CD14-positive monocyte (primary cell): ENCODE results near the gene MTARC2. TPM values are rescaled to one million over a fixed set of nuclear protein-coding genes. Genes with fewer than 3 reads are reported as not detected.
A peak's percentile ranks its signal among the peaks of the same experiment; 100 is the strongest.

Experiments
- DNase-seq, 3 donors: peaks; one replicate each; pipeline ENCODE4 v3.0.0-alpha.2; 2011 to 2022
- H2AFZ ChIP-seq: 2 replicates; pipeline ENCODE4 v1.6.0; 2012; ENCODE audit warnings: mild to moderate bottlenecking, low read depth, low read length, inconsistent platforms; ENCODE audit not compliant: insufficient read depth, poor library complexity, severe bottlenecking
- H3K27ac ChIP-seq, 2 donors: 1 replicate in 1 of 2; 2 replicates in 1 of 2; pipeline ENCODE4 v1.5.1; 2012 to 2013; ENCODE audit warnings: low read length in 2 of 2, control low read depth in 1 of 2, inconsistent platforms in 1 of 2, low read depth in 1 of 2, mild to moderate bottlenecking in 1 of 2
- H3K27me3 ChIP-seq, 2 donors: one replicate each; pipeline versions ENCODE4 v1.6.0 to v1.6.1; 2011 to 2013; ENCODE audit warnings: low read length in 2 of 2; ENCODE audit not compliant: control insufficient read depth in 2 of 2, insufficient read depth in 2 of 2
- H3K36me3 ChIP-seq, 2 donors: replicated peaks in 1 of 2; 1 replicate in 1 of 2; 2 replicates in 1 of 2; pipeline versions ENCODE4 v1.5.1 to v1.6.1; 2012 to 2013; ENCODE audit warnings: low read length in 2 of 2, control low read depth in 1 of 2, inconsistent platforms in 1 of 2, mild to moderate bottlenecking in 1 of 2; ENCODE audit not compliant: insufficient read depth in 2 of 2, control insufficient read depth in 1 of 2
- H3K4me1 ChIP-seq, 2 donors: 1 replicate in 1 of 2; 2 replicates in 1 of 2; pipeline versions ENCODE4 v1.5.1 to v1.6.1; 2012 to 2013; ENCODE audit warnings: low read length in 2 of 2, control low read depth in 1 of 2, inconsistent platforms in 1 of 2, mild to moderate bottlenecking in 1 of 2, moderate library complexity in 1 of 2; ENCODE audit not compliant: insufficient read depth in 2 of 2, control insufficient read depth in 1 of 2
- H3K4me2 ChIP-seq: replicated peaks from 2 replicates; pipeline ENCODE3; 2012; ENCODE audit warnings: low read length, moderate library complexity, mild to moderate bottlenecking; ENCODE audit not compliant: poor library complexity, severe bottlenecking; ENCODE audit errors: extremely low read depth
- H3K4me3 ChIP-seq, 3 experiments: fragments of 200-600 bp in 1 of 3; sonication (generic) in 1 of 3; replicated peaks in 1 of 3; 1 replicate in 2 of 3; 2 replicates in 1 of 3; pipeline ENCODE4 v1.5.1; 2011 to 2013; ENCODE audit warnings: low read length in 3 of 3, mild to moderate bottlenecking in 3 of 3, control low read depth in 2 of 3, low read depth in 2 of 3, inconsistent platforms in 1 of 3, moderate library complexity in 1 of 3
- H3K79me2 ChIP-seq: 2 replicates; pipeline ENCODE4 v1.6.0; 2012; ENCODE audit warnings: mild to moderate bottlenecking, control low read depth, inconsistent platforms, low read length, moderate library complexity; ENCODE audit not compliant: insufficient read depth
- H3K9ac ChIP-seq: 2 replicates; pipeline ENCODE4 v1.6.0; 2017; ENCODE audit warnings: low read length, mild to moderate bottlenecking; ENCODE audit not compliant: insufficient read depth, poor library complexity, severe bottlenecking
- H3K9me3 ChIP-seq, 2 donors: replicated peaks in 1 of 2; 1 replicate in 1 of 2; 2 replicates in 1 of 2; pipeline versions ENCODE4 v1.5.1 to v1.6.1; 2012 to 2013; ENCODE audit warnings: low read length in 2 of 2, control low read depth in 1 of 2; ENCODE audit not compliant: control insufficient read depth in 1 of 2, insufficient read depth in 1 of 2
- H4K20me1 ChIP-seq: 2 replicates; pipeline ENCODE4 v1.6.0; 2012; ENCODE audit warnings: mild to moderate bottlenecking, low read length, control low read depth, moderate library complexity; ENCODE audit not compliant: insufficient read depth
- H3K27ac Mint-ChIP-seq, 7 donors: one replicate each; pipeline ENCODE4 v1.8.0; 2020; ENCODE audit warnings: mild to moderate bottlenecking in 7 of 7, mixed read lengths in 7 of 7, moderate library complexity in 6 of 7, inconsistent platforms in 2 of 7
- H3K27me3 Mint-ChIP-seq, 3 donors: one replicate each; pipeline ENCODE4 v1.8.0; 2021 to 2022; ENCODE audit warnings: low read depth in 3 of 3, mild to moderate bottlenecking in 3 of 3, mixed read lengths in 3 of 3, moderate library complexity in 3 of 3, inconsistent platforms in 1 of 3
- H3K36me3 Mint-ChIP-seq, 2 donors: one replicate each; pipeline ENCODE4 v1.8.0; 2020; ENCODE audit warnings: mixed read lengths in 2 of 2, inconsistent platforms in 1 of 2, mild to moderate bottlenecking in 1 of 2
- H3K4me1 Mint-ChIP-seq: one replicate; pipeline ENCODE4 v1.8.0; 2020; ENCODE audit warnings: mild to moderate bottlenecking, mixed read lengths
- H3K4me3 Mint-ChIP-seq, 2 donors: one replicate each; pipeline ENCODE4 v1.8.0; 2020; ENCODE audit warnings: mild to moderate bottlenecking in 2 of 2, mixed read lengths in 2 of 2, moderate library complexity in 1 of 2
- H3K9me3 Mint-ChIP-seq, 7 donors: one replicate each; pipeline ENCODE4 v1.8.0; 2020 to 2022; ENCODE audit warnings: mixed read lengths in 7 of 7, mild to moderate bottlenecking in 6 of 7, moderate library complexity in 6 of 7, inconsistent platforms in 2 of 7
- CTCF ChIP-seq: fragments of 200-600 bp; IDR thresholded peaks from one replicate; pipeline ENCODE4 v1.8.0; 2022; ENCODE audit warnings: antibody characterized with exemption, mild to moderate bottlenecking
- WGBS: methylation state at CpG from one replicate; pipeline ENCODE4 v1.1.5; 2013; ENCODE audit warnings: missing lambda C conversion rate; ENCODE audit not compliant: insufficient coverage; 5-methylcytosine and 5-hydroxymethylcytosine counted together
- intact Hi-C, 2 donors: fragments of 100-400 bp; cut with micrococcal nuclease; formaldehyde crosslinking; loops; one replicate each; pipeline versions ENCODE4 v1.15.0 to v1.15.1; 2023
- polyA plus RNA-seq, 3 donors: library from polyadenylated mRNA; depleted of rRNA in 1 of 3; unstranded in 2 of 3; stranded (reverse) in 1 of 3; fragments of 300-500 nt in 2 of 3; fragments of >200 nt in 1 of 3; fragmentation: Illumina TruSeq in 2 of 3; gene quantifications; 1 replicate in 2 of 3; 2 replicates in 1 of 3; pipeline ENCODE4 v1.2.3, GENCODE V29; 2012 to 2021

MTARC2 gene
- polyA plus RNA-seq, 3 donors = 0.29 to 0.81 (median 0.56) TPM

- intact Hi-C loops = no loop called here
- Histone ChIP-seq H3K27ac (no peak overlapping the region), H3K9ac (no peak overlapping the region), H3K4me1 (peaks cover 26 to 30% of the 10 kb centered on the region in 2 donors), H3K4me2 (no peak overlapping the region), H3K36me3 (no peaks in the 10 kb centered on the region), H3K9me3 (no peaks in the 10 kb centered on the region), H3K4me3 (no peak overlapping the region), H2AFZ (no peak overlapping the region), H4K20me1 (no peaks in the 10 kb centered on the region), H3K27me3 (no peaks in the 10 kb centered on the region), H3K79me2 (no peaks in the 10 kb centered on the region)
- peaks cover 1 to 3% (median 3%) of the 10 kb centered on the region in 3 donors for H3K27me3 Mint-ChIP-seq
- no peak for TF ChIP-seq CTCF
- no peak overlapping the region for H3K4me3 Mint-ChIP-seq
- DNase-seq = no peak
- peaks cover 4% of the 10 kb centered on the region in 2 donors for H3K36me3 Mint-ChIP-seq
- H3K27ac Mint-ChIP-seq = peak overlapping the region in 2 of 7 donors; percentile 3 to 15
- peaks cover 0 to 2% (median 0%) of the 10 kb centered on the region in 7 donors for H3K9me3 Mint-ChIP-seq
- WGBS = 100% methylated on average over 2 of the region's 3 CpGs
- peaks cover 29% of the 10 kb centered on the region for H3K4me1 Mint-ChIP-seq
These were observed 16.6 kb downstream of the MTARC2 start for GRCh38 chr1:220764757-220765156.

GRCh38 chr1:220767312-220768125, 19.4 kb downstream of the MTARC2 start:
- WGBS = 10% methylated on average over 2 of the region's 8 CpGs
- Histone ChIP-seq H3K9ac (no peak overlapping the region), H3K4me2 (peak overlapping the region; percentile 17), H4K20me1 (no peaks in the 10 kb centered on the region), H3K36me3 (no peaks in the 10 kb centered on the region), H3K9me3 (no peaks in the 10 kb centered on the region), H3K4me3 (no peak overlapping the region), H3K4me1 (peaks cover 26 to 30% of the 10 kb centered on the region in 2 donors), H3K27me3 (no peaks in the 10 kb centered on the region), H2AFZ (no peak overlapping the region), H3K79me2 (no peaks in the 10 kb centered on the region), H3K27ac (peak overlapping the region in 1 of 2 donors; percentile 58)
- peaks cover 29% of the 10 kb centered on the region for H3K4me1 Mint-ChIP-seq
- DNase-seq = no peak
- peaks cover 1 to 7% (median 3%) of the 10 kb centered on the region in 3 donors for H3K27me3 Mint-ChIP-seq
- peaks cover 0 to 2% (median 0%) of the 10 kb centered on the region in 7 donors for H3K9me3 Mint-ChIP-seq
- no peak for TF ChIP-seq CTCF
- H3K36me3 Mint-ChIP-seq = peaks cover 4% of the 10 kb centered on the region in 2 donors
- H3K27ac Mint-ChIP-seq = peak overlapping the region in 4 of 7 donors; percentile 18 to 70 (median 59)
- H3K4me3 Mint-ChIP-seq = no peak overlapping the region
- intact Hi-C loops = no loop called here
